ENCODE results near the gene GP5.

GP5 gene

DNA sequence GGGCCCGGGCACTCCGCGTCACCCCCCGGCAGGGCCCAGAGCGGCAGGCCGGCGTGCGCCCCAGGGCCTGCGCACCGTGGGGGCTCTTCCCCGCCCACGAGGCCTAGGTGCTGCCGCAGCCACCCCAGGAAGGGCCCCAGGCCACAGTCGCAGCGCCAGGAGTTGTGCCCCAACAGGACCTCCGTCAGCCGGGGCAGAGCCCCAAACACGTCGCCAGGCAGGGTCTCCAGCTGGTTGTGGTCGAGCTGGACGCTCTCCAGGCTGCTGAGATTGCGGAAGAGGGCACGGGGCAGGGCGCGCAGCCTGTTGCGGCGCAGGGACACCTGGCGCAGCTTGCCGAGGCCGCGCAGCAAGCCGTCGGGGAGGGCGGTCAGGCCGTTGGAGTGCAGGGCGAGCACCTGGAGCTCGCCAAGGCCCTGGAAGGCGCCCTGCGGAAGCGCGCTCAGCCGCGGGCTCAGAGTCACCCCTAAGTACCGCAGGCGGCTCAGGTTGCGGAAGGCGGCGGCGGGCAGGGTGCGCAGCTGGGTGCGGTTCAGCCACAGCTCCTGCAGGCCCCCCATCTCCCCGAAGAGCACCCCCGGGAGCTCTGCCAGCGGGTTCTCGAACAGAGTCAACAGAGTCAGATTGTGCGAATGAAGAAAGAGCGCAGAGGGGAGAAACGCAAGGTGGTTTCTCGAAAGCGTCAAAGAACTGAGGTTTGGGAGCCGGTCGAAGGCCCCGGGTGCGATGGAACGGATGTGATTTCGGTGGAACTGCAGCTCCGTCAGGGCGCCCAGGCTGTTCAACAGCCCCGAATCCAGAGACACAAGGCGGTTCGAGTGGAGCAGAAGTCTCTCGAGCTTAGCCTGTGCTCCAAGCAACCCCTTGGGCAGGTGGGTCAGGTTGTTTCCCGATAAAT is 2.0 kb downstream of the GP5 start:
- DNase-seq = no peak

DNA sequence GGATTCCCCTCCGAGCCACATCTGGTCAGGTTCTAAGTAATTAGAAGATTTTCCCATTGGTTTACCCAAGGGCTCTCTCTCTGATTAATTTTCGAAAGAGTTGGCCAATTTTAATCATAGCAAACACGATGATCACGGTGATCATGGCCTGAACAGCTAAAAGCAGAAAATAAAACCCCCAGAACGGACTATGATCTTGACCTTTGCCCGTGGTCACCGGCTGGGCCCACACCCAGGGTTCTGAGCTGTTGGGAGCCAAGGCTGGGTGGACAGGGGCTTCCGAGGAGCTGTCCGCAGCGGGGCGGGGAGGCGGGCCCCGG is 2.6 kb downstream of the GP5 start:
- DNase-seq = no peak

GRCh38 chr3:194395778-194396538 is 3.1 kb downstream of the GP5 start:
- DNase-seq = no peak

GRCh38 chr3:194395212-194395611 is 3.9 kb downstream of the GP5 start:
- DNase-seq = no peak

DNA sequence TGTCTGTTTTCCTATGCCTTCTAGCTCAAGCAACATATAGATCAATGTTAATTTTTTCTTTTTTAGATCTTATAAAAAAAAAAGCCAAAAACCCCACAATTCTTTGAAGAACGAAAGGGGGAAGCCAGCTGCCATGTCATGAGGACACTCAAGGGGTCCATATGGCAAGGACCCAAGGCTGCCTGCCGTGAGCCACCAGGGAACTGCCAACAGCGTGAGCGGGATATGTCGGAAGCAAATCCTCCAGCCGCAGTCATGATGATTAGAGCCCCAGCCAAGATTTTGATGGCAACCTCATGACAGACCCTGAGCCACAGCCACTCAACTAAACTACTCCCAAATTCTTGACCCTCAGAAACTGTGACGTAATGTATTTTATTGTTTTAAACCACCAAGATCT is 6.5 kb downstream of the GP5 start:
- no peak for DNase-seq

- DNase-seq = no peak
Measured at GRCh38 chr3:194390835-194391234, 8.2 kb downstream of the GP5 start.

GRCh38 chr3:194389269-194389668 is 9.8 kb downstream of the GP5 start:
- no peak for DNase-seq

- DNase-seq = no peak
Measured at GRCh38 chr3:194387926-194388418, 11.1 kb downstream of the GP5 start.

- DNase-seq = no peak
Measured at GRCh38 chr3:194387276-194387675, 11.8 kb downstream of the GP5 start.

DNA sequence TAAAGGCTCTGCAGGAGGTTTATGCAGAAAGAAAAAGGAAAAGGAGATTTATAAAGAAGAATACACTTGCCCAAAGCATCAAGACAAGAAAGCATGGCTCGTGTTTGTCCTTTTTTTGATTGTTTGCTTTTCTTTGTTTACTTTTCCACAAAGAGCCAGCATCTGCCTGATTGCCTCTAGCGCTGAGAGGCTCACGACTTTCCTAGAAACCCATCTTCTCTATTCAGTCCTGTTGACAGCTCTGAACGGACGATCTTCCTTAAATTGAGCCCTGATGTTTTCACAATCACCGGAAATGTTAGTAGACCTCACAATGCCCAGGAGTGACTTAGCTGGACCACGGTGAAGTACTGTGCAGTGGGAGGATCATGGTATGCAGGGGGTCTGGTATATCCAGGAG is 12.4 kb downstream of the GP5 start:
- no peak for DNase-seq

GRCh38 chr3:194386066-194386465 is 13.0 kb downstream of the GP5 start:
- no peak for DNase-seq

GRCh38 chr3:194384569-194385001 is 14.5 kb downstream of the GP5 start:
- DNase-seq = no peak

GRCh38 chr3:194384156-194384555 is 14.9 kb downstream of the GP5 start:
- DNase-seq = no peak

DNA sequence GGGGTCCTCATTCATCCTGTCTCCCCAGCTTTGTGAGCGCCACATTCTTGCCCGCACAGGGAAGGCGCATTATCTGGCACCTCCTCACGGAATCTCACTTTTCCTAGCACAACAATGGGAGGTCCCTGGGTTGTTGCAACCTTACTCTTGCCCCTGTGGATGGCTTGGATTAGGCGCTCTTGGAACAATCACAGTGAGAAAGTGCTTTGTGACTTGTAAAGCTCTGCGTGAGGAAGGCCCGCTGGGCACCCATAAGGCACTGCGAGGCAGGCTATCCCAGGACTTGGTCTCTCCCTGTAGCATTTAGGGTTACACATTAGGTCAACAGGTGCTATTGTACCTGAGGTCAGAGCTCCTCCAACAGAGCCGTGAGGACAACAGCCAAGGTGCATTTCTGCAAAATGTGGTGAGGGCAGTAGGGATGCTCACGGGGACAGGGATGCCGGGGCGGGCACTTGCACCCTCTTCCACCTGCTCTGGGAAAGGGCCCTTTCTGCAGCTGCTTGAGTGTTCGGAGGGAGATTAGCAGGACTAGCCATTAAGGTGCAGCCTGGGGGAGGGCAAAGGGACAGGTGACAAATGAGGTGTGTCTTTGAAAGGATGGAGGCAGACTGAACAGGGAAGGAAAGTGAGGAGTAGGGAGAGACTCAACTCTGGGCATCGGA is 15.7 kb downstream of the GP5 start:
- DNase-seq = no peak

- DNase-seq = no peak
Measured at GRCh38 chr3:194382892-194383223, 16.2 kb downstream of the GP5 start.

DNA sequence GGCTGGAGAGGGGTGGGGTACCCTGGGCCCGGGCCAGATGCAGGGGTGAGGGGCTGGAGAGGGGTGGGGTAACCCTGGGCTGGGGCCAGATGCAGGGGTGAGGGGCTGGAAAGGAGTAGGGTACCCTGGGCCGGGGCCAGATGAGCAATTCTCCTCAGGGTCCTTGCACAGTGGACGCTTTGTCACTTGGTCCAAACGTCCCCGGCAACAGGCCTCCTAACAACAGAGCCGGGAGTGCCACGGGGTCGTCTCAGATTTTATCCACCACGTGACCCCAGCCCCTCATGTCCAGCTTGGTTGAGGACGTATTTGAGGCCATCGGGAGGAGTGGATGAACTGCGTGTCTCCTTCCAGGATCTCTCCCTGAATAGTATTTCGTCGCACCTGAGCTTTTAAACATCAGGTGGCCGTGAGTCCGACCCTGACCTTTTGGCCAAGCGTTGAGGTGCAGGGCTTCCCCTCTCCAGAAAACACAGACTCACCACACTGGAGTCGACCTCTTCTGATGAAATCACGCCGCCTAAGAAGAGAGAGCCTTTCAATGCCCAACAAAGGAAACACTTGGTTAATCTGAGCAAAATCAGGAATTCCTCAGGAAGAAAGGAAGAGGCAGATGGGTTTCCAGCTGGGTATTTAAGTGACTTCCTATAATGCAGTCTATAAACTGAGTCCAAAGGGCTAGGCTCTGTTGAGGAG is 16.7 kb downstream of the GP5 start:
- DNase-seq = no peak

- DNase-seq = no peak
Measured at GRCh38 chr3:194381460-194381875, 17.6 kb downstream of the GP5 start.

- no peak for DNase-seq
Measured at GRCh38 chr3:194380326-194380725, 18.7 kb downstream of the GP5 start.

DNA sequence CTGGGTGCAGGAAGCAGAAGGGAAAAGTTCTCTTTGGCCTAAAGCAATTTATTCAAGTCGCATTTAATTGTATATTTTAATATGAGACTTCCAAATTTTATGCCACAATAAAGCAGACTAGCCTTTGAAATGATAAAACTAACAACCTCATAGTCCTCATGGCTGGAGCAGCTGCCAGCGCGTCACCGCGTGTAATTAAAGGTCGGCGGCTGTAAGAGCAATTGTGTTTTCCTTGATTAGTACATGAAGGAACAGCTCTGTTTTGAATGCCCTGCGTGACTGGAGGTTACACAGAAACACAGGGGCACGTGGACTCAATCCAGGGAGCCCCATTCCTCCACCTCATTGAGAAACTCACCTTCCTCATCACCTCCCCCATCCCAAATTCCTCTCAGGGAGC is 19.4 kb downstream of the GP5 start:
- DNase-seq = no peak

GRCh38 chr3:194379231-194379630 is 19.8 kb downstream of the GP5 start:
- no peak for DNase-seq

DNA sequence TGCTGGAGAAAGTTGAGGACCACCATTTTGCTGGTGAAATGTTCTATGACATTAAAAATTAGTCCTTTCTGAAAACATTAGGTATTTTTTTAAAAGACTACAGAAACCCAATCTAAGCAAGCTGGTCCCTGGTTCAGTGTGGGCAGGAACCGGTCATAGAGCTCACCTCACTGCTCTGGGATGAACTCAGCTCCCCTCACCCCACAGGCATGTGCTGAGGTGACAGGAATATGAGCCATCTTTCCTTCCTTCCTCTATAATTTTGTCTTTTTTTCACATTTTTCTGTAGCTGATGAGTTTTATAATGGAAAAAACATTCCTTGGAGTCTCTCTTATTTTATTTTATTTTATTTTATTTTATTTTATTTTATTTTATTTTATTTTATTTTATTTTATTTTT is 21.4 kb downstream of the GP5 start:
- DNase-seq = no peak

GRCh38 chr3:194376241-194376560 is 22.9 kb downstream of the GP5 start:
- no peak for DNase-seq
